ENCODE measurements around the gene HDAC9.

HDAC9 gene

GRCh38 chr7:18558503-18558902 is 63.0 kb downstream of the HDAC9 start:
- DNase-seq (ENCODE audit: low read depth in 2 of 2) = no peak

- no peak for DNase-seq (ENCODE audit: low read depth in 2 of 2)
Observed at GRCh38 chr7:18558910-18559309, 63.4 kb downstream of the HDAC9 start.

GRCh38 chr7:18559756-18560155 is 64.2 kb downstream of the HDAC9 start:
- no peak for DNase-seq (ENCODE audit: low read depth in 2 of 2)

- DNase-seq (ENCODE audit: low read depth in 2 of 2) = no peak
Observed at GRCh38 chr7:18564779-18565178, 69.2 kb downstream of the HDAC9 start.

GRCh38 chr7:18565337-18565736 is 69.8 kb downstream of the HDAC9 start:
- DNase-seq (ENCODE audit: low read depth in 2 of 2) = no peak

GRCh38 chr7:18566205-18566604 is 70.7 kb downstream of the HDAC9 start:
- DNase-seq (ENCODE audit: low read depth in 2 of 2) = no peak

- DNase-seq (ENCODE audit: low read depth in 2 of 2) = no peak
Observed at GRCh38 chr7:18566829-18567228, 71.3 kb downstream of the HDAC9 start.

- no peak for DNase-seq (ENCODE audit: low read depth in 2 of 2)
Observed at GRCh38 chr7:18570441-18570840, 74.9 kb downstream of the HDAC9 start.

GRCh38 chr7:18570890-18571478 is 75.4 kb downstream of the HDAC9 start:
- no peak for DNase-seq (ENCODE audit: low read depth in 2 of 2)

- DNase-seq (ENCODE audit: low read depth in 2 of 2) = no peak
Observed at GRCh38 chr7:18572154-18572553, 76.6 kb downstream of the HDAC9 start.

- DNase-seq (ENCODE audit: low read depth in 2 of 2) = no peak
Observed at GRCh38 chr7:18572885-18573284, 77.3 kb downstream of the HDAC9 start.

GRCh38 chr7:18573410-18574234 is 78.1 kb downstream of the HDAC9 start:
- DNase-seq (ENCODE audit: low read depth in 2 of 2) = no peak

GRCh38 chr7:18574235-18574540 is 78.6 kb downstream of the HDAC9 start:
- no peak for DNase-seq (ENCODE audit: low read depth in 2 of 2)

- no peak for DNase-seq (ENCODE audit: low read depth in 2 of 2)
Observed at GRCh38 chr7:18574676-18575075, 79.1 kb downstream of the HDAC9 start.

GRCh38 chr7:18575622-18576572 is 80.3 kb downstream of the HDAC9 start:
- no peak for DNase-seq (ENCODE audit: low read depth in 2 of 2)

GRCh38 chr7:18577096-18577771 is 81.7 kb downstream of the HDAC9 start:
- DNase-seq (ENCODE audit: low read depth in 2 of 2) = no peak

GRCh38 chr7:18579698-18580097 is 84.1 kb downstream of the HDAC9 start:
- DNase-seq (ENCODE audit: low read depth in 2 of 2) = no peak

GRCh38 chr7:18580950-18581349 is 85.4 kb downstream of the HDAC9 start:
- no peak for DNase-seq (ENCODE audit: low read depth in 2 of 2)

- DNase-seq (ENCODE audit: low read depth in 2 of 2) = no peak
Observed at GRCh38 chr7:18583305-18583704, 87.8 kb downstream of the HDAC9 start.

- DNase-seq (ENCODE audit: low read depth in 2 of 2) = no peak
Observed at GRCh38 chr7:18590241-18590640, 94.7 kb downstream of the HDAC9 start.

GRCh38 chr7:18590744-18591340 is 95.3 kb downstream of the HDAC9 start:
- DNase-seq (ENCODE audit: low read depth in 2 of 2) = no peak
